HCT116 (cell line): ENCODE data around the gene DOCK10. TPM values are rescaled to one million over a fixed set of nuclear protein-coding genes. Genes with fewer than 3 reads are reported as not detected.

Source experiments
- ATAC-seq: fragments of 200-7000 bp; cut with Tn5 transposase; 2 replicates; pipeline ENCODE4 v1.9.1; 2020; ENCODE audit warnings: mild to moderate bottlenecking, moderate library complexity
- BruUV-seq: library from RNA; stranded (reverse); fragments of 400-500 nt; replicated peaks from 2 replicates; lab custom pipeline; 2021; lab: Mats Ljungman, UMichigan
- CTCF ChIA-PET: fragments of 300-600 bp; sonication (Branson Sonifier 250); formaldehyde crosslinking; loops from one replicate; lab custom pipeline; 2021; ENCODE audit warnings: antibody characterized with exemption; lab: Charles Lee
- POLR2A ChIA-PET: fragments of 300-600, 350-600 bp; sonication (Branson Sonifier 250); formaldehyde crosslinking; loops from one replicate; lab custom pipeline; 2021; ENCODE audit warnings: antibody characterized with exemption; lab: Charles Lee
- RAD21 ChIA-PET, 2 experiments: fragments of 300-600 bp; sonication (Branson Sonifier 250); formaldehyde crosslinking; loops; one replicate each; lab custom pipeline; 2023; ENCODE audit warnings: low total read pairs in 2 of 2; ENCODE audit not compliant: uncharacterized antibody in 2 of 2, unreplicated experiment in 2 of 2, low non-redundant PET in 1 of 2; lab: Charles Lee
- DNase-seq: peaks from one replicate; pipeline ENCODE4 v3.0.0-alpha.2; 2010; ENCODE audit warnings: low read depth, low spot score
- H2AFZ ChIP-seq: fragments of 200-600 bp; shearing (Covaris generic), sonication (generic); 2 replicates; pipeline ENCODE4 v1.6.1; 2017; ENCODE audit warnings: low read depth, mixed run types, mixed read lengths, antibody characterized with exemption, low read length; ENCODE audit not compliant: poor library complexity, severe bottlenecking
- H3K27ac ChIP-seq: 2 replicates; pipeline ENCODE4 v1.5.1; 2012; ENCODE audit warnings: low read depth, low read length
- H3K27me3 ChIP-seq: fragments of 200-600 bp; sonication (generic); 2 replicates; pipeline ENCODE4 v1.6.1; 2016; ENCODE audit warnings: mixed run types, low read length, mixed read lengths; ENCODE audit not compliant: insufficient read depth
- H3K36me3 ChIP-seq, 2 experiments: fragments of 200-500 bp in 1 of 2; fragments of 200-600 bp in 1 of 2; sonication (Bioruptor generic) in 1 of 2; sonication (generic) in 1 of 2; 2 replicates each; pipeline versions ENCODE4 v1.5.1 to v1.6.1; 2014 to 2016; ENCODE audit warnings: low read length in 2 of 2, inconsistent platforms in 1 of 2, mixed read lengths in 1 of 2, mixed run types in 1 of 2; ENCODE audit not compliant: insufficient read depth in 2 of 2, control insufficient read depth in 1 of 2
- H3K4me1 ChIP-seq, 2 experiments: fragments of 200-600 bp in 1 of 2; sonication (generic) in 1 of 2; 2 replicates each; pipeline versions ENCODE4 v1.5.1 to v1.6.1; 2012 to 2017; ENCODE audit warnings: low read length in 2 of 2, inconsistent platforms in 1 of 2, mild to moderate bottlenecking in 1 of 2, mixed read lengths in 1 of 2, mixed run types in 1 of 2, moderate library complexity in 1 of 2; ENCODE audit not compliant: insufficient read depth in 2 of 2, control insufficient read depth in 1 of 2
- H3K4me2 ChIP-seq: fragments of 200-600 bp; sonication (generic); 2 replicates; pipeline ENCODE4 v1.6.1; 2017; ENCODE audit warnings: mixed run types, low read length, mixed read lengths
- H3K4me3 ChIP-seq, 2 experiments: fragments of 200-600 bp in 1 of 2; sonication (generic) in 1 of 2; replicated peaks in 1 of 2; 2 replicates each; pipeline ENCODE4 v1.5.1; 2011 to 2016; ENCODE audit warnings: low read length in 2 of 2, control low read depth in 1 of 2, low read depth in 1 of 2, mild to moderate bottlenecking in 1 of 2, mixed read lengths in 1 of 2, mixed run types in 1 of 2
- H3K79me2 ChIP-seq: fragments of 200-600 bp; sonication (generic); 2 replicates; pipeline ENCODE4 v1.6.1; 2017; ENCODE audit warnings: mild to moderate bottlenecking, mixed run types, low read length, moderate library complexity, mixed read lengths; ENCODE audit not compliant: insufficient read depth
- H3K9ac ChIP-seq: fragments of 200-600 bp; sonication (generic); 2 replicates; pipeline ENCODE4 v1.6.1; 2016; ENCODE audit warnings: low read length, mixed read lengths
- H3K9me2 ChIP-seq: fragments of 200-600 bp; sonication (generic), shearing (Covaris generic); 2 replicates; pipeline ENCODE4 v1.6.1; 2017; ENCODE audit warnings: mixed run types, mild to moderate bottlenecking, moderate library complexity; ENCODE audit not compliant: insufficient read depth
- H3K9me3 ChIP-seq, 2 experiments: fragments of 200-500 bp in 1 of 2; fragments of 200-600 bp in 1 of 2; sonication (Bioruptor generic) in 1 of 2; sonication (generic) in 1 of 2; 2 replicates each; pipeline ENCODE4 v1.6.1; 2014 to 2017; ENCODE audit warnings: low read length in 2 of 2, mixed read lengths in 2 of 2, inconsistent platforms in 1 of 2, low read depth in 1 of 2, mild to moderate bottlenecking in 1 of 2, mixed run types in 1 of 2, moderate library complexity in 1 of 2; ENCODE audit not compliant: control insufficient read depth in 1 of 2, insufficient read depth in 1 of 2
- H4K20me1 ChIP-seq: fragments of 200-600 bp; sonication (generic), shearing (Covaris generic); 2 replicates; pipeline ENCODE4 v1.6.1; 2017; ENCODE audit warnings: mixed run types, mild to moderate bottlenecking, moderate library complexity; ENCODE audit not compliant: insufficient read depth
- CTCF ChIP-seq, 3 experiments: fragments of 200-600 bp in 1 of 3; sonication (generic) in 1 of 3; IDR thresholded peaks in 2 of 3; conservative IDR thresholded peaks in 1 of 3; 2 replicates each; pipeline ENCODE4 v1.5.1; 2012 to 2017; ENCODE audit warnings: low read depth in 2 of 3, low read length in 2 of 3, antibody characterized with exemption in 1 of 3, borderline replicate concordance in 1 of 3, control low read depth in 1 of 3, mild to moderate bottlenecking in 1 of 3, mixed read lengths in 1 of 3, mixed run types in 1 of 3, moderate library complexity in 1 of 3; ENCODE audit not compliant: insufficient read depth in 1 of 3
- EGR1 ChIP-seq: IDR thresholded peaks from 2 replicates; pipeline ENCODE4 v1.6.1; 2012; ENCODE audit warnings: low read depth
- MAX ChIP-seq: IDR thresholded peaks from 2 replicates; pipeline ENCODE4 v1.6.1; 2012
- YY1 ChIP-seq: IDR thresholded peaks from 2 replicates; pipeline ENCODE4 v1.6.1; 2011; ENCODE audit warnings: low read length, low read depth, moderate library complexity, mild to moderate bottlenecking; ENCODE audit not compliant: insufficient replicate concordance; ENCODE audit errors: extremely low read depth
- intact Hi-C: fragments of 100-400 bp; cut with micrococcal nuclease; formaldehyde crosslinking; loops from 2 replicates; pipeline ENCODE4 v1.10.0; 2022
- total RNA-seq: library from RNA; stranded (reverse); gene quantifications from one replicate; pipeline ENCODE4 v1.2.1, GENCODE V29; 2021; ENCODE audit not compliant: unreplicated experiment

The DOCK10 gene
- total RNA-seq, 1 experiment from 2014 or later = 0.54 TPM

- TF ChIP-seq CTCF (IDR thresholded peaks at IDR 0.05 in 2 of 3, conservative IDR thresholded peaks at IDR 0.05 in 1 of 3; ENCODE audit: borderline replicate concordance in 1 of 3, insufficient read depth in 1 of 3, low read depth in 2 of 3, low read length in 2 of 3) (no peak), YY1 (no peak)
- TF ChIP-seq, all 23 proteins: peak for 0
Measured at GRCh38 chr2:224904381-224904780, 137.9 kb downstream of the DOCK10 start (continued).

GRCh38 chr2:224903621-224904020 is 138.6 kb downstream of the DOCK10 start:
- H3K9me2 ChIP-seq = no peaks in the 10 kb centered on the region
- no peak overlapping the region for H3K4me3 ChIP-seq
- intact Hi-C loops = no loop called here
- ChIA-PET POLR2A (no interaction called here), CTCF (no interaction called here), RAD21 (no interaction called here)
- H3K36me3 ChIP-seq = no peaks in the 10 kb centered on the region
- ATAC-seq (no peak), DNase-seq (no peak)
- H3K9me3 ChIP-seq = no peaks in the 10 kb centered on the region
- H2AFZ ChIP-seq = no peak overlapping the region
- H3K27me3 ChIP-seq = no peaks in the 10 kb centered on the region
- TF ChIP-seq YY1 (no peak), EGR1 (no peak), MAX (no peak)
- no peak overlapping the region for H3K4me2 ChIP-seq
- H4K20me1 ChIP-seq = no peaks in the 10 kb centered on the region
- H3K9ac ChIP-seq = no peak overlapping the region
- no TSS peak for BruUV-seq
- H3K27ac ChIP-seq = no peak overlapping the region
- no peaks in the 10 kb centered on the region for H3K4me1 ChIP-seq
- no peaks in the 10 kb centered on the region for H3K79me2 ChIP-seq
